ENCODE data around the gene ACSL4. TPM values are rescaled to one million over a fixed set of nuclear protein-coding genes. Genes with fewer than 3 reads are reported as not detected.

ACSL4 gene
- total RNA-seq, 1 experiment from 2014 or later: 38.3 TPM

DNA sequence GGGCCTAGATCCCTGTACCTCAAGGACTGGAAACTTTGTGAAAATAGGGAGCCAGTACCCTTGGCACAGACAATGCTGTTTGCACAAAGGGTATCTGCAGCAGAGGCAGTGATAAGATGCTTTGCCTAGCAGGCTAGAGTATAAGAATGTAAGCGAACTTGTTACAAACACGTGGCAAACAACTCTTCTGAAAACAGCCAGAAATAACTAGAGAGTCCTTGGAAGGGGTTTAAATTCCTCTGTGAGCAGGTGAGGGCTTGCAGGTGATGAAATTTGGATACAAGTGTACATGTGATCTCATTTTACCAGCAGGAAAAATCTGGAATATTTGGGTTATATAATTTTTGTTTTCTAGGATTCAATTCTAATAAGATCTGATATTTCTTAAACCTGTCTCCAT lies 18.6 kb upstream of the ACSL4 start:
- no peak overlapping the region for H3K4me3 ChIP-seq (ENCODE audit: low read depth, low read length)
- H3K27me3 ChIP-seq (replicated peaks; ENCODE audit: control insufficient read depth, insufficient read depth, low read length): no peaks in the 10 kb centered on the region
- CTCF ChIA-PET: no interaction called here
- H3K36me3 ChIP-seq (ENCODE audit: control insufficient read depth, insufficient read depth, low read length): no peaks in the 10 kb centered on the region
- TF ChIP-seq, protein P1, sequence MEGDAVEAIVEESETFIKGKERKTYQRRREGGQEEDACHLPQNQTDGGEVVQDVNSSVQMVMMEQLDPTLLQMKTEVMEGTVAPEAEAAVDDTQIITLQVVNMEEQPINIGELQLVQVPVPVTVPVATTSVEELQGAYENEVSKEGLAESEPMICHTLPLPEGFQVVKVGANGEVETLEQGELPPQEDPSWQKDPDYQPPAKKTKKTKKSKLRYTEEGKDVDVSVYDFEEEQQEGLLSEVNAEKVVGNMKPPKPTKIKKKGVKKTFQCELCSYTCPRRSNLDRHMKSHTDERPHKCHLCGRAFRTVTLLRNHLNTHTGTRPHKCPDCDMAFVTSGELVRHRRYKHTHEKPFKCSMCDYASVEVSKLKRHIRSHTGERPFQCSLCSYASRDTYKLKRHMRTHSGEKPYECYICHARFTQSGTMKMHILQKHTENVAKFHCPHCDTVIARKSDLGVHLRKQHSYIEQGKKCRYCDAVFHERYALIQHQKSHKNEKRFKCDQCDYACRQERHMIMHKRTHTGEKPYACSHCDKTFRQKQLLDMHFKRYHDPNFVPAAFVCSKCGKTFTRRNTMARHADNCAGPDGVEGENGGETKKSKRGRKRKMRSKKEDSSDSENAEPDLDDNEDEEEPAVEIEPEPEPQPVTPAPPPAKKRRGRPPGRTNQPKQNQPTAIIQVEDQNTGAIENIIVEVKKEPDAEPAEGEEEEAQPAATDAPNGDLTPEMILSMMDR (IDR thresholded peaks at IDR 0.05; ENCODE audit: insufficient read depth in 1 of 2, low read depth in 1 of 2, low read length in 1 of 2, severe bottlenecking in 1 of 2, unreplicated experiment in 1 of 2): no peak
- H3K9me3 ChIP-seq: no peaks in the 10 kb centered on the region
- intact Hi-C loops (cut with micrococcal nuclease; ENCODE audit: unreplicated experiment): no loop called here
- DNase-seq: no peak
- POLR2A ChIA-PET: no interaction called here
- H3K36me3 Mint-ChIP-seq (ENCODE audit: insufficient read depth, unreplicated experiment): no peaks in the 10 kb centered on the region
- H3K4me1 Mint-ChIP-seq (ENCODE audit: low read depth, unreplicated experiment): peaks cover 5% of the 10 kb centered on the region
- H3K4me1 ChIP-seq: no peaks in the 10 kb centered on the region
- no peak overlapping the region for H3K27ac Mint-ChIP-seq (ENCODE audit: unreplicated experiment)
- H3K27me3 Mint-ChIP-seq (ENCODE audit: insufficient read depth, unreplicated experiment): no peaks in the 10 kb centered on the region
- H3K4me3 Mint-ChIP-seq (ENCODE audit: unreplicated experiment): no peak overlapping the region
- no TSS peak for BruUV-seq (replicated peaks)
- peaks cover 10% of the 10 kb centered on the region for H3K9me3 Mint-ChIP-seq (ENCODE audit: unreplicated experiment)

DNA sequence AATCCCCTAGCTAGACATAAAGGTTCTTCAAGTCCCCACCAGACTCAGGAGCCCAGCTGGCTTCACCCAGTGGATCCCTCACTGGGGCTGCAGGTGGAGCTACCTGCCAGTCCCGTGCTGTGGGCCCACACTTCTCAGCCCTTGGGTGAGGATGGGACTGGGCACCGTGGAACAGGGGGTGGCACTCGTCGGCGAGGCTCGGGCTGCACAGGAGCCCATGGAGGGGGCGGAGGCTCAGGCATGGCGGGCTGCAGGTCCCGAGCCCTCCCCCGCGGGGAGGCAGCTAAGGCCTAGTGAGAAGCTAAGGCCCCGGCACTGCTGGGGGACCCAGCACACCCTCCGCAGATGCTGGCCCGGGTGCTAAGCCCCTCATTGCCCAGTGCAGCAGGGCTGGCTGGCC lies 16.1 kb upstream of the ACSL4 start:
- Histone ChIP-seq H3K36me3 (ENCODE audit: control insufficient read depth, insufficient read depth, low read length) (no peaks in the 10 kb centered on the region), H3K9me3 (no peaks in the 10 kb centered on the region), H3K4me1 (no peaks in the 10 kb centered on the region), H3K4me3 (ENCODE audit: low read depth, low read length) (no peak overlapping the region), H3K27me3 (replicated peaks; ENCODE audit: control insufficient read depth, insufficient read depth, low read length) (no peaks in the 10 kb centered on the region)
- BruUV-seq (replicated peaks): no TSS peak
- H3K4me1 Mint-ChIP-seq (ENCODE audit: low read depth, unreplicated experiment): peaks cover 5% of the 10 kb centered on the region
- no peak for DNase-seq
- TF ChIP-seq, protein P1 (IDR thresholded peaks at IDR 0.05; ENCODE audit: insufficient read depth in 1 of 2, low read depth in 1 of 2, low read length in 1 of 2, severe bottlenecking in 1 of 2, unreplicated experiment in 1 of 2): no peak
- intact Hi-C loops (cut with micrococcal nuclease; ENCODE audit: unreplicated experiment): no loop called here
- ChIA-PET POLR2A (no interaction called here), CTCF (no interaction called here)
- H3K4me3 Mint-ChIP-seq (ENCODE audit: unreplicated experiment): no peak overlapping the region
- H3K36me3 Mint-ChIP-seq (ENCODE audit: insufficient read depth, unreplicated experiment): no peaks in the 10 kb centered on the region
- no peak overlapping the region for H3K27ac Mint-ChIP-seq (ENCODE audit: unreplicated experiment)
- no peaks in the 10 kb centered on the region for H3K9me3 Mint-ChIP-seq (ENCODE audit: unreplicated experiment)
- no peaks in the 10 kb centered on the region for H3K27me3 Mint-ChIP-seq (ENCODE audit: insufficient read depth, unreplicated experiment)

DNA sequence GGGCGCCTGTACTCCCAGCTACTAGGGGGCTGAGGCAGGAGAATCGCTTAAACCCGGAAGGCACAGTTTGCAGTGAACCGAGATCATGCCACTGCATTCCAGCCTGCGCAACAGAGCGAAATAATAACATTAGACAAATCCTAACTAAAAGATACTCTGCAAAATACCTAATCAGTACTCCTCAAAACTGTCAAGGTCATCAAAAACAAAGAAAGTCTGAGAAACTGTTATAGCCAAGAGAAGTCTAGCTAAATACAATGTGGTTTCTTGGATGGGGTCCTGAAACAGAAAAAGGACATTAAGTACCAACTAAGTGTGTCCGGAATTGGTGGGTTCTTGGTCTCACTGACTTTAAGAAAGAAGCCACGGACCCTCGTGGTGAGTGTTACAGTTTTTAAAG lies 14.6 kb upstream of the ACSL4 start:
- peaks cover 5% of the 10 kb centered on the region for H3K4me1 Mint-ChIP-seq (ENCODE audit: low read depth, unreplicated experiment)
- no peak overlapping the region for H3K27ac Mint-ChIP-seq (ENCODE audit: unreplicated experiment)
- POLR2A ChIA-PET: no interaction called here
- no peak for DNase-seq
- no peaks in the 10 kb centered on the region for H3K9me3 ChIP-seq
- TF ChIP-seq, protein P1 (IDR thresholded peaks at IDR 0.05; ENCODE audit: insufficient read depth in 1 of 2, low read depth in 1 of 2, low read length in 1 of 2, severe bottlenecking in 1 of 2, unreplicated experiment in 1 of 2): no peak
- BruUV-seq (replicated peaks): no TSS peak
- CTCF ChIA-PET: no interaction called here
- H3K4me3 Mint-ChIP-seq (ENCODE audit: unreplicated experiment): no peak overlapping the region
- intact Hi-C loops (cut with micrococcal nuclease; ENCODE audit: unreplicated experiment): no loop called here
- no peaks in the 10 kb centered on the region for H3K4me1 ChIP-seq
- H3K27me3 ChIP-seq (replicated peaks; ENCODE audit: control insufficient read depth, insufficient read depth, low read length): no peaks in the 10 kb centered on the region
- no peaks in the 10 kb centered on the region for H3K36me3 ChIP-seq (ENCODE audit: control insufficient read depth, insufficient read depth, low read length)
- H3K27me3 Mint-ChIP-seq (ENCODE audit: insufficient read depth, unreplicated experiment): no peaks in the 10 kb centered on the region
- no peaks in the 10 kb centered on the region for H3K9me3 Mint-ChIP-seq (ENCODE audit: unreplicated experiment)
- H3K36me3 Mint-ChIP-seq (ENCODE audit: insufficient read depth, unreplicated experiment): no peaks in the 10 kb centered on the region
- H3K4me3 ChIP-seq (ENCODE audit: low read depth, low read length): no peak overlapping the region

Data from Caco-2 (cell line).